Stimulated activated naive CD8-positive, alpha-beta T cell treated with anti-CD3 and anti-CD28 coated beads, Interleukin-15, amount 100 ng/mL, for 72 hours (primary cell): ENCODE results near the gene CRY1.
"Not testable (repeated sequence)": the region's sequence is repeated elsewhere in the genome, so short reads cannot be mapped to it uniquely, and the experiment has no call there.

Experiments used
- ATAC-seq: fragments of 150-1000 bp; cut with Tn5 transposase; 2 replicates; pipeline ENCODE4 v1.10.0; 2021; ENCODE audit warnings: mild to moderate bottlenecking, moderate library complexity
- DNase-seq, 2 donors: peaks; one replicate each; pipeline ENCODE4 v3.0.0; 2021 to 2022
- H3K27ac Mint-ChIP-seq, 2 donors: one replicate each; pipeline ENCODE4 v1.8.0; 2022; ENCODE audit warnings: mild to moderate bottlenecking in 2 of 2, mixed read lengths in 2 of 2, moderate library complexity in 2 of 2
- H3K27me3 Mint-ChIP-seq: one replicate; pipeline ENCODE4 v1.8.0; 2022; ENCODE audit warnings: mixed read lengths
- H3K4me1 Mint-ChIP-seq: one replicate; pipeline ENCODE4 v1.8.0; 2022; ENCODE audit warnings: mild to moderate bottlenecking, mixed read lengths
- H3K4me3 Mint-ChIP-seq, 2 donors: one replicate each; pipeline ENCODE4 v1.8.0; 2022; ENCODE audit warnings: mild to moderate bottlenecking in 2 of 2, mixed read lengths in 2 of 2, moderate library complexity in 1 of 2
- H3K9me3 Mint-ChIP-seq, 2 donors: one replicate each; pipeline ENCODE4 v1.8.0; 2022; ENCODE audit warnings: mixed read lengths in 2 of 2

Gene CRY1

DNA sequence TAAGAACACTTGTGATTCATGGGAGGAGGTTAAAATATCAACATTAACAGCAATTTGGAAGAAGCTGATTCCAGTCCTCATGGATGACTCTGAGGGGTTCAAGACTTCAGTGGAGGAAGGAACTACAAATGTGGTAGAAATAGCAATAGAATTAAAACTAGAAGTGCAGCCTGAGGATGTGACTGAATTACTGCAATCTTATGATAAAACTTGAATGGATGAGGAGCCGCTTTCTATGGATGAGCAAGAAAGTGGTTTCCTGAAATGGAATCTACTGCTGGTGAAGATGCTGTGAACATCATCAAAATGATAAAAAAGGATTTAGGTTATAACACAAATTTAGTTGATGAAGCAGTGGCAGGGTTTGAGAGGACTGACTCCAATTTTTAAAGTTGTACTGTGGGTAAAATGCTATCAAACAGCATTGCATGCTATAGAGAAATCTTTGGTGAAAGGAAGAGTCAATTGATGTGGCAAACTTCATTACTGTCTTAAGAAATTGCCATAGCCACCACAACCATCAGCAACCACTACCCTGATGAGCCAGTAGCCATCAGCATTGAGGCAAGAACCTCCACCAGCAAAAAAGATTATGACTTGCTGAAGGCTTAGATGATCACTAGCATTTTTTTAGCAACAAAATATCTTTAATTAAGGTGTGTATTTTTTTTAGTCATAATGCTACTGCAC lies 80.5 kb downstream of the CRY1 start:
- no peak for ATAC-seq
- no peak overlapping the region for H3K27ac Mint-ChIP-seq
- H3K9me3 Mint-ChIP-seq, result no peaks in the 10 kb centered on the region
- no peak overlapping the region for H3K4me3 Mint-ChIP-seq
- H3K27me3 Mint-ChIP-seq, result no peaks in the 10 kb centered on the region
- no peak for DNase-seq
- no peaks in the 10 kb centered on the region for H3K4me1 Mint-ChIP-seq

DNA sequence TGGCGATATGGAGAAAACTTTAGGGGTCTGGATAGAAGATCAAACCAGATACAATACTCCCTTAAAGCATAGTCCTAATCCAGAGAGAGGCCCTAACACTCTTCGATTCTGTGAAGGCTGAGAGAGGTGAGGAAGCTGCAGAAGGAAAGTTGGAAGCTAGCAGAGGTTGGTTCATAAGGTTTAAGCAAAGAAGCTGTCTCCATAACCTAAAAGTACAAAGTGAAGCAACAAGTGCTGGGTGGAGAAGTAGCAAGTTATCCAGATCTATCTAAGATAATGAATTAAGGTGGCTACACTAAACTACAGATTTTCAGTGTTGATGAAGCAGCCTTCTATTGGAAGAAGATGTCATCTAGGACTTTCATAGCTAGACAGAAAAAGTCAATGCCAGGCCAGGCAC lies 81.8 kb downstream of the CRY1 start:
- Mint-ChIP-seq H3K9me3 (no peaks in the 10 kb centered on the region), H3K4me1 (no peaks in the 10 kb centered on the region), H3K4me3 (no peak overlapping the region), H3K27me3 (no peaks in the 10 kb centered on the region), H3K27ac (no peak overlapping the region)
- no peak for ATAC-seq
- DNase-seq, result no peak

DNA sequence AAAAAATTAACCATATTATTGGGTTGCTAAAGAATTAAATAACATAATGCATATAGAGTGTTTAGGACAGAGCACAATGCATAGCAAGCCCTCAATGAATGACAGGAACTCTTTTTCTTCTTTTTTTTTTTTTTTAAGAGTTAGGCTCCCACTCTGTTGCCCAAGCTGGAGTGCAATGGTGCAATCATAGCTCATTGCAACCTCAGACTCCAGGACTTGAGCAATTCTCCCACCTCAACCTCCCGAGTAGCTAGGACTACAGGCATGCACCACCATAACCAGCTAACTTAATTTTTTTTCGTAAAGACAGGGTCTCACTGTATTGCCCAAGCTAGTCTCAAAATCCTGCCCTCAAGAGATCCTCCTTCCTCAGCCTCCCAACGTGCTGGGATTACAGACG lies 85.9 kb downstream of the CRY1 start:
- no peaks in the 10 kb centered on the region for H3K27me3 Mint-ChIP-seq
- DNase-seq, result no peak
- H3K4me1 Mint-ChIP-seq, result no peaks in the 10 kb centered on the region
- H3K9me3 Mint-ChIP-seq, result peaks cover 0 to 4% of the 10 kb centered on the region in 2 donors
- ATAC-seq, result no peak
- no peak overlapping the region for H3K27ac Mint-ChIP-seq
- H3K4me3 Mint-ChIP-seq, result no peak overlapping the region

DNA sequence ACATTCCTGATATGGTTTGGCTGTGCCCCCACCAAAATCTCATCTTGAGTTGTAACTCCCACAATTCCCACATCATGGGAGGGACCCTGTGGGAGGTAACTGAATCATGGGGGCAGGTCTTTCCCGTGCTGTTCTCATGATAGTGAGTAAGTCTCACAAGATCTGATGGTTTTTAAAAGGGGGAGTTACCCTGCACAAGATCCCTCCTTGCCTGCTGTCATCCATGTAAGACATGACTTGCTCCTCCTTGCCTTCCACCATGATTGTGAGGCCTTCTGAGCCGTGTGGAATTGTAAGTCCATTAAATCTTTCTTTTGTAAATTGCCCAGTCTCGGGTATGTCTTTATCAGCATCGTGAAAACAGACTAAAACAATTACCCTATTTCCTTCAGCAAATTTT lies 90.7 kb downstream of the CRY1 start:
- not testable (repeated sequence) for ATAC-seq, DNase-seq, H3K9me3 Mint-ChIP-seq, H3K27me3 Mint-ChIP-seq, H3K4me3 Mint-ChIP-seq, H3K4me1 Mint-ChIP-seq, H3K27ac Mint-ChIP-seq

DNA sequence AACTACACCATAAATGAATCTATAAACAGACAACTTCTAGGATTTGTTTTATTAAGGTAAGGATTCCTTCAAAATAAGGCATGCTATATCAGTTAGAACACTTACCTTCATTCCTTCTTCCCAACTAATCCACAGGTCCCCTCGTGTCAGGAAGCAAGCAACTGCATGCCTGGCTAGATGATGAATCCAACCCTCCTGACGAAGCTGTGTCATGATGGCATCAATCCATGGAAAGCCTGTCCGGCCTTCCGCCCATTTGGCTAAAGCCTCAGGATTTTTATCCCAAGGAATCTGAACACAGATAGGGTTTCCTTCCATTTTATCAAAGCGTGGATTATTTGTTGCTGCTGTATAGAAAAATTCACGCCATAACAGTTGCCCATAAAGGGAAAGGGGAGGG lies 93.9 kb downstream of the CRY1 start:
- no peaks in the 10 kb centered on the region for H3K4me1 Mint-ChIP-seq
- peaks cover 0 to 4% of the 10 kb centered on the region in 2 donors for H3K9me3 Mint-ChIP-seq

DNA sequence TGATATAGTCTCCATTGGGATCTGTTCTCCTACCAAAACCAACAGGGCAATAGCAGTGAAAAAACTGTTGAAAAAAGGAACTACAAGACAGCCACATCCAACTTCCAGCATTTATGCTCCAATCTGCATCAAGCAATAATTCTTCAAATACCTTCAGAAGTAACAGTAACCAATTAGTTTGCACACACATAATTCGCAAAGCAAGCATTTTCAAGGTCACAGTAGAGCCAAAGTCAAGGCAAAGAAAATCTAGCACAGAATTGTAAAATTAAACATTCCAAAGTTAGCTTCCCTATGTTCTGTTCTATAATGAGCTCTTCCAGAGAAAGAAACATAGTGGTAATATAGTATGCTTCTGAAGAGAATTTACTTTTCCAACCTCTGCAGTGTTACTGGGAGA lies 95.4 kb downstream of the CRY1 start:
- Mint-ChIP-seq H3K27me3 (no peaks in the 10 kb centered on the region), H3K27ac (no peak overlapping the region), H3K9me3 (peaks cover 0 to 3% of the 10 kb centered on the region in 2 donors), H3K4me1 (no peaks in the 10 kb centered on the region), H3K4me3 (no peak overlapping the region)
- ATAC-seq, result no peak
- DNase-seq, result no peak

More for the DNA sequence above, 93.9 kb downstream of the CRY1 start:
- no peak for ATAC-seq
- no peak overlapping the region for H3K4me3 Mint-ChIP-seq
- H3K27ac Mint-ChIP-seq, result no peak overlapping the region
- H3K27me3 Mint-ChIP-seq, result no peaks in the 10 kb centered on the region
- DNase-seq, result no peak

DNA sequence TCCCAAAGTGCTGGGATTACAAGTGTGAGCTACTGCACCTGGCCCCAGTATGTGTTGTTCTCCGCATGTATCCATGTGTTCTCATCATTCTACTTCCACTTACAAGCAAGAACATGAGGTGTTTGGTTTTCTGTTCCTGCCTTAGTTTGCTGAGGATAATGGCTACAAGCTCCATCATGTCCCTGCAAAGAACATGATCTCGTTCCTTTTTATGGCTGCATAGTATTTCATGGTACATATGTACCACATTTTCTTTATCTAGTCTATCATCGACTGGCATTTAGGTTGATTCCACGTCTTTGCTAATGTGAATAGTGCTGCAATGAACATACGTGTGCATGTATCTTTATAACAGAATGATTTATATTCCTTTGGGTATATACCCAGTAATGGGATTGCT lies 97.2 kb downstream of the CRY1 start:
- not testable (repeated sequence) for DNase-seq, H3K9me3 Mint-ChIP-seq, ATAC-seq, H3K27me3 Mint-ChIP-seq, H3K4me1 Mint-ChIP-seq, H3K4me3 Mint-ChIP-seq, H3K27ac Mint-ChIP-seq

DNA sequence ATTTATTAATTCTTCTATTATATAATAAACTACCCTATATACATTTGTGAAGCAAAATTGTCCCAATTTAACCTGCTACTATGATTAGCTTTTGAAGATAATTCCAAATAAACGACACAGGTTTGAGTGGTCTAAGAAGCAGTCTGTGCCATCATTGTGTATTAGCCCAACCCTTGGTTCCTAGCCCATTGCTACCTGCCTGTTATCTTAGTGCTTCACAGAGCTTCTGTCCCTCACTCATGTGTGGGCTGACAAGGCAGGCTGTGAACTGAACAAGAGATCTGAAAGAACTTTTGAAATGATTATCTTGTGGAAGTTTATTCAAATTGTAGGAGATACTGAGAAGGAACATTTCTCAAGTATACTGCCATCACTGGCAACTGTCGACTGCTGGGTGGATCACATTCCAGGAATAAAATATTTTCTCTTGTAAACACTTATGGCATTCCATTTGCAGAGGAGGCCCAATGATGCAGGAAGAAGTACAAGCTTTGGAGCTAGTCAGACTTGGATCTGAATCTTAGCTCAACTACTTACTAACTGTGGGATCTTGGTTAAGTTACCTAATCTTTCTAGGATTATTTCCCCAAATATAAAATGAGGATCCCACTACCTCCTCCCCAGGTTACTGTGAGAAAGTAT lies 98.6 kb downstream of the CRY1 start:
- Mint-ChIP-seq H3K9me3 (no peaks in the 10 kb centered on the region), H3K4me1 (no peaks in the 10 kb centered on the region), H3K27me3 (no peaks in the 10 kb centered on the region), H3K27ac (no peak overlapping the region), H3K4me3 (no peak overlapping the region)
- no peak for ATAC-seq
- DNase-seq, result no peak

DNA sequence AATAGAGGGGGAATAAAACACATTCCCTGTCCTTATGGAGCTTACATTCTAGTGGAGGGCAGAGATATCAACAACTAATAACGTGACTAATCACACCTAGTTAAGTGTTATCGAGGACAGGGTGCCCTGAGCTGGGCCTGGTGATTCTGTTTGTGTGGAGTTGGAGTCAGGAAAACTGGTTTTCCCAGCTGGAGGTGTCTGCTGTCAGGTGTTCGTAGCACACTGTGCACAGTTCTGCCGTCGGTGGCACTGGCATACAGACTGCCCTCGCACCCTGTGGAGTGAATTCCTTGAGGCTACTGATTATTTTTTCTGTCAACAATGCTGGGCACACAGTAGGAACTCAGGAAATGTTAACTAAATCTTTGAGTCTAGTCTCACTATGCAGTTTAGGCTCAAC lies 105.5 kb downstream of the CRY1 start:
- Mint-ChIP-seq H3K27me3 (no peaks in the 10 kb centered on the region), H3K9me3 (peaks cover 17 to 24% of the 10 kb centered on the region in 2 donors), H3K27ac (peak overlapping the region; percentile 69 to 88), H3K4me3 (peak overlapping the region; percentile 95 to 97), H3K4me1 (peaks cover 44% of the 10 kb centered on the region)
- ATAC-seq (no peak), DNase-seq (no peak)

DNA sequence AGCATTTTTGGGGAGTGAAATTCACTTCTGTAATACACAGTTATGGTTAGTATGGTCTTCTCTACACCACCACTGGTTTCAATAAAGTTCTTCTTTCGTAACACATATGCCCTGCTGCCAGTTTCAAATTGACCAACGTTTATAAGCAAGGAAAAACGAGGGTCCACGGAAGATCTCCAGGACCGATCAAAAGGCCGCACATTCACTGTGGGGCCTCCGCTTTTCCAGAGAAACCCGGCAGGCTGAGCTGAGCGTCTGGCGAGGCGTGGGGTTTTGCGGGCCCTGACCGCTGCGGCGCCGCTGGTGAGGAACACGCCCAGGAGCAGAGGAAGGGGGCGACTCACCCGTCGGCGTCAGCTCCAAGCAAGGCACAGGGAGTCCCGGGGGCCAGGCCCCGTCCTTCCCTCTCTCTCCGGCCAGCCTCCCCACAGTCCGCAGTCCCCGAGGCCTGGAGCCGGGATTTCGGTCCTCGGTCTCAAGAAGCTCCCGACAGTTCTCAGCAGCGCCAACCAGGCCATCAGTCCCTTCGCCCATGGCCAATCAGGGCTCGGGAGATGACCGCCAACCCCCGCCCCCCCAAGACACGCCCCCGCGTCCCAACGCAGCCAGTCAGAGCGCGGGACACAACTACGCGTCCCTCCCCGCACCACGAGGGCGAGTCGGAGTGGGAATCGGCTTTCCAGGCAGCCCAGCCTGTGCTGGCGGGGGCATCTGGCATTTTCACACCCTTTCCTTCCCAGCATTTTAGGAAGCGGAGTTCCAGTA lies 106.5 kb downstream of the CRY1 start, which contains the start of gene MTERF2:
MTERF2 (minus strand) TSS at position 522 of the 765 bp plus-strand sequence. CDS start 8,432 bp downstream, outside the sequence.
- H3K27me3 Mint-ChIP-seq, result no peaks in the 10 kb centered on the region
- peak within 1 kb of the TSS; percentile 92 to 96 for H3K27ac Mint-ChIP-seq
- DNase-seq (peak; percentile 72 to 75), ATAC-seq (peak; percentile 97)
- H3K4me1 Mint-ChIP-seq, result peaks cover 44% of the 10 kb centered on the region
- peaks cover 17 to 24% of the 10 kb centered on the region in 2 donors for H3K9me3 Mint-ChIP-seq
- H3K4me3 Mint-ChIP-seq, result peak within 1 kb of the TSS; percentile 95 to 97

DNA sequence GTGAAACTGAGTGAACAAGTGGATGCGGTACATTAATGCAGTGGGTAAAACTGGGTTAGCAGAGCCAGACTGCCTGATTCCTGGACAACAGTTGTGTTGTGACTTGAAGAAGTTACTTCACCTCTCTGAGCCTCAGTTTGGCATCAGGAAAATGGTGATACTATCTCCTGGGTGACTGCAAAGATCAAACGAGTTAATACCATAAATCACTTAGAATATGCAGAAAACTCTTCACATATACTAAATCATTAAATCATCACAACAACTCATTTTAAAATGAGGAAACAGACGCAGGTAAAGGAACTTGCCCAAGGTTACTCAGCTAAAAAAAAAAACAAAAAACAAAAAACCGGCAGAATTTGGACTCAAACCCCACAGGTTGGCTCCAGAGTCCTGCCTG lies 107.2 kb downstream of the CRY1 start:
- Mint-ChIP-seq H3K27ac (peak overlapping the region in 1 of 2 donors; percentile 96), H3K9me3 (peaks cover 17 to 24% of the 10 kb centered on the region in 2 donors), H3K4me1 (peaks cover 44% of the 10 kb centered on the region), H3K4me3 (peak overlapping the region; percentile 95 to 97), H3K27me3 (no peaks in the 10 kb centered on the region)
- DNase-seq (no peak), ATAC-seq (no peak)

DNA sequence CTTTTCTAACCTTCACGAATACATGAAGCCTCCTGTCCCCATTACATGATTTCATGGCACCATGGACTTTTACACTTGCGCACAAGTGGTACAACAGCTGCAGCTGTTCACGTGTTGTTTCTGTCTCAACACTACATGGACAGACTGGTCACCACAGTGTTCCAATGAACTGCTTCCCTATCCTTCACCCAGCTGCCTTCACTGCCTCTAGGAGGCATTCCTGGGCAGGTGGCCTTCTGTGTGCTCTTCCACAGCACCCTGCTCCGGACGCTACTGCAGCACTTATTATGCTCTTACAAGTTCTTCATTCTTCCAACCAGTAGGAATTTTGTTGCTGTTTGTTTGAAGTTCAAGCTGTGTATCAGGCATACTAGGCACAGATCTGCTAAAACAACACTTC lies 107.9 kb downstream of the CRY1 start:
- H3K4me3 Mint-ChIP-seq, result peak overlapping the region; percentile 28 to 95
- H3K27ac Mint-ChIP-seq, result no peak overlapping the region
- peaks cover 44% of the 10 kb centered on the region for H3K4me1 Mint-ChIP-seq
- DNase-seq (no peak), ATAC-seq (no peak)
- no peaks in the 10 kb centered on the region for H3K27me3 Mint-ChIP-seq
- H3K9me3 Mint-ChIP-seq, result peaks cover 17 to 24% of the 10 kb centered on the region in 2 donors

DNA sequence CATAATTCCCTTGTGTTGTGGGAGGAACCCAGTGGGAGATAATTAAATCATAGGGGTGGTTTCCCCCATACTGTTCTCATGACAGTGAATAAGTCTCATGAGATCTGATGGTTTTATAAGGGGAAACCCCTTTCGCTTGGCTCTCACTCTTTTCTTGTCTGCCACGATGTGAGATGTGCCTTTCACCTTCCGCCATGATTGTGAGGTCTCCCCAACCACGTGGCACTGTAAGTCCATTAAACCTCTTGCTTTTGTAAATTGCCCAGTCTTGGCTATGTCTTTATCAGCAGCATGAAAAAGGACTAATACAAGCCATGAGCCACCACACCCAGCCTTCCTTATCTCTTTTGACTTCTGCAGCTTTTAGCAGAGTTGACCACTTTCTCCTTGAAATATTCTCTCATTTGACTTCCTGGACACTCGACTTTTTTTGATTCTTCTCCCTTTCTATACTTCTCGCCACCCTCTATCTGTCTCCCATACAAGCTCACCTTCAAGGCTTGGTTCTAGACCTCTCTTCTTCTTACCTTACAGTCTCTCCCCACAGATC lies 108.7 kb downstream of the CRY1 start:
- ATAC-seq, result no peak
- no peaks in the 10 kb centered on the region for H3K27me3 Mint-ChIP-seq

DNA sequence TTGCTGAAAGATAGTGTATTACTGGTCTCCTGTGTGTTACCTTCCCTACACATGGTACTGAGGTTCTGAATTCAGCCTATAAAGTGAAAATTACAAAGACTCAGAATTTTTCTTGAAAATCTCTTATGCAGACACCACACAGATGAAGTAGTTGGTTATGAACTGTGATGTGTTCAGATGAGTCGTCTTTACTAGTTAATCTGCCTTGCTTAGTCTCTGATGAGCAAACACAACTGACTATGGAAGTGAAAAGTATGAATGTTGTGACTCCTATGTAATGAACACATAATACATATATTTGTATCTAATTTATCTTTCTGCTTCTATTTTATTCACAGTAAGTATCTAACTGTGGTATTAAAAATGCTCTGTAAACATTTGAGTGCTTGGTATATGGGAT lies 111.1 kb downstream of the CRY1 start:
- ATAC-seq, result no peak
- no peaks in the 10 kb centered on the region for H3K27me3 Mint-ChIP-seq
- H3K9me3 Mint-ChIP-seq, result peaks cover 17 to 24% of the 10 kb centered on the region in 2 donors
- peaks cover 37% of the 10 kb centered on the region for H3K4me1 Mint-ChIP-seq
- no peak overlapping the region for H3K27ac Mint-ChIP-seq
- no peak for DNase-seq
- H3K4me3 Mint-ChIP-seq, result no peak overlapping the region

More for the DNA sequence above, 108.7 kb downstream of the CRY1 start:
- H3K4me3 Mint-ChIP-seq, result peak overlapping the region; percentile 0 to 4
- H3K9me3 Mint-ChIP-seq, result peaks cover 17 to 24% of the 10 kb centered on the region in 2 donors
- peak overlapping the region in 1 of 2 donors; percentile 0 for H3K27ac Mint-ChIP-seq
- DNase-seq, result no peak
- H3K4me1 Mint-ChIP-seq, result peaks cover 44% of the 10 kb centered on the region

DNA sequence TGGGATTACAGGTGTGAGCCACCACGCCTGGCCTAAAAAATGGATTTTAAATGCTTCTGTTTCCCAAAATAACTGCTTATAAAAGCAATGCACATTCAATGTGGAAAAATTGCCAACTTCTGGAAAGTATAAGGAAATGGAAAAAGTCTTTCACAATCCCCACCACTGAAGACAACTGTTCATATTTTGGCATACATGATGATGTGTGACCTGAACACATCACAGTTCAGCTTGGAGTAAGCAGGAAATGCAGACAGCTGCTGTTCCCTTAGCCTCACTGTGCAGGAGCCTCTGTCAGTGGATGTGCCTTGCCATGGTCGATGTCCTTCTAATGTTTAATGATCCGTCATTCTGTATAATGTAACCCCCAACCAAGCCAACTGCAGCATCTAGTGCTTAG lies 111.6 kb downstream of the CRY1 start:
- H3K4me1 Mint-ChIP-seq, result peaks cover 33% of the 10 kb centered on the region
- DNase-seq, result no peak
- ATAC-seq, result no peak
- H3K27ac Mint-ChIP-seq, result no peak overlapping the region
- H3K9me3 Mint-ChIP-seq, result peaks cover 17 to 24% of the 10 kb centered on the region in 2 donors
- H3K4me3 Mint-ChIP-seq, result no peak overlapping the region
- no peaks in the 10 kb centered on the region for H3K27me3 Mint-ChIP-seq
